Skeletal muscle satellite cell (primary cell): ENCODE measurements around the gene ACTL6B.
A peak's percentile ranks its signal among the peaks of the same experiment; 100 is the strongest.

Experiments
- H3K27me3 ChIP-seq: 2 replicates; pipeline ENCODE4 v1.7.0; 2013; ENCODE audit warnings: low read length; ENCODE audit not compliant: control insufficient read depth, insufficient read depth
- H3K36me3 ChIP-seq: 2 replicates; pipeline ENCODE4 v1.7.0; 2013; ENCODE audit warnings: mild to moderate bottlenecking, control low read depth, low read length; ENCODE audit not compliant: insufficient read depth
- H3K4me1 ChIP-seq: 2 replicates; pipeline ENCODE4 v1.7.0; 2013; ENCODE audit warnings: low read length; ENCODE audit not compliant: control insufficient read depth, insufficient read depth
- H3K4me2 ChIP-seq: 2 replicates; pipeline ENCODE4 v1.7.0; 2013; ENCODE audit warnings: mild to moderate bottlenecking, low read length
- H3K4me3 ChIP-seq: 2 replicates; pipeline ENCODE4 v1.7.0; 2013; ENCODE audit warnings: low read length
- H3K9ac ChIP-seq: 2 replicates; pipeline ENCODE4 v1.7.0; 2013; ENCODE audit warnings: mild to moderate bottlenecking, low read depth, low read length, moderate library complexity
- H3K9me3 ChIP-seq: replicated peaks from 2 replicates; pipeline ENCODE4 v1.7.0; 2013; ENCODE audit warnings: mild to moderate bottlenecking, control low read depth, low read length

Gene ACTL6B

DNA sequence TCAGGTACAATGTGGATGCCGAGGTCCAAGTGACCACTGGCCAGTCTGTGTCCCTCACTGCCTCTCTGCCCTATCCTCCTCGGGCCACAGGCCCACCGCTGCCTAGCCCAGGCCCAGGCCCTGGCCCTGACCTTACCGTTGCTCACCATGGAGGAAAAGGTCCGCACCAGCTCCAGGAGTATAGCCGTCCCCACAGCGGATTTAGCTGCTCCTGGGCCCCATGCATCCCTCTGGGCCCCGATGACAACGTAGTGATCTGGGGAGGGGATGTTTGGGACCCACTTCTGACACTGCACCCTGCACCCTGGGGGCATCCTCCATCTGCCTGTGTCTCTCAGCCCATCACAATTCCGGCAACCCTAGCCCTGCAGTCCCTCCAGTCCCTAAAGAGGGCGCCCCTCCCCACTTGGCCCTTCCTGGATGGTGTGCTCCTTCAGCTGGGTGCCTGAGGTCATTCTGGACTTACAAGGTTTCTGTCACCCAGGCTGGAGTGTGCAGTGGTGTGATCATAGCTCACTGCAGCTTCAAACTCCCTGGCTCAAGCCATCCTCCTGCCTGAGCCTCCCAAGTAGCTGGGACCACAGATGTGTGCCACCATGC lies 27.0 kb downstream of the ACTL6B start:
- no peaks in the 10 kb centered on the region for H3K9me3 ChIP-seq
- peaks cover 14% of the 10 kb centered on the region for H3K4me1 ChIP-seq
- no peaks in the 10 kb centered on the region for H3K36me3 ChIP-seq
- H3K4me3 ChIP-seq = no peak overlapping the region
- no peak overlapping the region for H3K4me2 ChIP-seq
- H3K27me3 ChIP-seq = peaks cover 14% of the 10 kb centered on the region
- no peak overlapping the region for H3K9ac ChIP-seq

DNA sequence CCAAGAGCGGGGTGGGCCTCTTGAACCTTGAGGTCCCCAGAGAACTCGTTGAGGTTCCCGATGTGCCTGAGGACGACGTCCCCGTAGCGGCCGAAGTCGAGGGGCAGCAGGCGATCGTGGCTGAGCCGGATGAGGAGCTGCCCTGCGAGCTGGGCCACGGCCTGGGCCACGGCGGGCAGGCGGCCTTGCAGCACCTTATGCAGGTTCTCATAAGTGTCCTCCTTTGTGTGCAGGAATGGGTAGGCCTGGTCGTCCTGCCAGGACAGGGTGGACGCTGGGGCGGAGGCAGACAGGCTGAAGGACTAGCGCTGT lies 29.1 kb downstream of the ACTL6B start:
- H3K4me3 ChIP-seq = no peak overlapping the region
- H3K9me3 ChIP-seq = no peaks in the 10 kb centered on the region
- H3K4me2 ChIP-seq = peak overlapping the region; percentile 81
- no peaks in the 10 kb centered on the region for H3K27me3 ChIP-seq
- peaks cover 4% of the 10 kb centered on the region for H3K4me1 ChIP-seq
- H3K36me3 ChIP-seq = no peaks in the 10 kb centered on the region
- H3K9ac ChIP-seq = no peak overlapping the region

DNA sequence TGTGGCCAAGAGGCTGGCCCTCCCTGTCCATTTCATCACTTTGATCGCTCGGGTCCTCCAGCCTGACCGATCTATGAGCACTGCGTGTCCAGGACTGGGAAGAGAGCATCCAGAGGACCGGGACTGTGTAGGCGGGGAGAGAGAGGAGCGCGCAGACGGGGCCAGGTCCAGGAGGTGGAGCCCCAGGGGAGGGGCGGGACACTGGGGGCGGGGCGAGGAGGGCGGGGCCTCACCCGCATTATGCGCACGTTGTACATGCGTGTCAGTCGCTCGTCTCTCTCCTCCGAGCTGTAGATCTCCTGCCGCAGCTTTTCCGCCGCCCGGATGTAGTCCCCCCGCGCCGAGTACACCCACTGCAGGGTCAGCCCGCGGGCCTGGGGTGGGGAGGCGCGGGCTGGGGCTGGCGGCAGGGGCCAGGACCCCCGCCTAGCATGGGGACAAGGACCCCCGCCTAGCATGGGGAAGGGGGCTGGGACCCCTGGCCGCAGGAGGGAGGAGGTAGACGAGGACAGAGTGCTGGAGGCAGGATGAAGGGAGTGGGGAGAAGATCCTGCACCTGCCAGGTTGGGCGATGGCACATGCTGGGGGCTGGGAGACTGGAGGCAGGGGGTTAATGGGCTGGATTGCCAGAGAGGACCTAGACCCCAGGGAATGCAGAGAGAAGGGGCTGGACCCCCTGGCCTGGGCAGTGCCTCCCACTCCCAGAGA lies 29.6 kb downstream of the ACTL6B start:
- H3K4me1 ChIP-seq = peaks cover 4% of the 10 kb centered on the region
- H3K4me3 ChIP-seq = peak overlapping the region; percentile 62
- no peaks in the 10 kb centered on the region for H3K36me3 ChIP-seq
- H3K27me3 ChIP-seq = no peaks in the 10 kb centered on the region
- H3K4me2 ChIP-seq = peak overlapping the region; percentile 81
- H3K9ac ChIP-seq = peak overlapping the region; percentile 9
- no peaks in the 10 kb centered on the region for H3K9me3 ChIP-seq

DNA sequence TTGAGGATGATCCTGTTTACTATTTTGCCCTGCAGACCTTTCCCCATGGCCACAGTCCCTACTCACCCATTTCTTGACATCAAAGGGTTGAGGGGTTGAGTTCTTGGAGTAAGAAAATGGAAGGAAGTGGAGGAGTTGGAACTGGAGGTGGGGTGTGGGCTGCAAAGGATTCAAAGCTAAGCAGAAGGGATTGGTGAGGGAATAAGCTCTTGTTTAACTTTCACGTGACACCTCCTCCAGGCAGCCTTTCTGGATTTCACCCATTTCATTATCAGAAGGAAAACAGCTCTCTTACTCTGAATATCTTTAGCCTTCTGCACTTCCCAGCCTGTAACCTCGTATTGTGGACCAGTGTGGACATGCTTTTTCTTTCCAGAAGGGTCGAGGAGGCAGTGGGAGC lies 30.2 kb downstream of the ACTL6B start:
- Histone ChIP-seq H3K9ac (no peak overlapping the region), H3K36me3 (no peaks in the 10 kb centered on the region), H3K4me1 (peaks cover 4% of the 10 kb centered on the region), H3K4me3 (peak overlapping the region; percentile 62), H3K27me3 (no peaks in the 10 kb centered on the region), H3K4me2 (peak overlapping the region; percentile 81), H3K9me3 (no peaks in the 10 kb centered on the region)

DNA sequence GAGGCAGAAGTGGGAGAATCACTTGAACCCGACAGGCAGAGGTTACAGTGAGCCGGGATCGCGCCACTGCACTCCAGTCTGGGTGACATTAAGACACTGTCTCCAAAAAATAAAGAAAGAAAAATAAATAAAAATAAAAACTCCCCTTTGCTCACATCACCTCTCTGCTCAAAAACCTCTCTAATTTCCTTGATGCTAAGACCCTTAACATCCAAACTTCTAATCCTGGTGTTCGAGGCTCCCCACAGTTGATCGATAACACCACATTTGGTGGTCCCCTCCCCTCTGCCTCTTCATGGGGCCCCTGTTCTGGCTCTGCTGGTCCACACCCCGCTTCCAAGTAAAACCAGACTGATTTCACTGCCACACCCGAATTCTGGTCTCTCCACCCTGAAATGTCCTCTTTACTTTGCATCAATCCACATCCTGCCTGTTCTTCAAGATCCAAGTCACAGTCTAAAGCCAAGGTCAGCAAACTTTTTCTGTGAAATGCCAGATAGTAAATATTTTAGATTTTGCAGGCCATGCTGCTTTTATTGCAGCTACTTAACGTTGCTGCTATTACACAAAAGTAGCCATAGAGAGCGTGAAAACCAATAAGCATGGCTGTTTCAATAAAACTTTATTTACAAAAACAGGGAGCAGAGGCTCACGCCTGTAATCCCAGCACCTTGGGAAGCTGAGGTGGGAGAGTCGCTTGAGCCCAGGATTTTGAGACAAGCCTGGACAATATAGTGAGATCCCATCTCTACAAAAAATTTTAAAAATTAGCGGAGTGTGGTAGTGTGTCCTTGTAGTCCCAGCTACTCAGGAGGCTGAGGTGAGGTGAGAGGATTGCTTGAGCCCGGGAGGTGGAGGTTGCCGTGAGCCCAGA lies 32.1 kb downstream of the ACTL6B start:
- H3K27me3 ChIP-seq = no peaks in the 10 kb centered on the region
- H3K4me1 ChIP-seq = peaks cover 4% of the 10 kb centered on the region
- no peak overlapping the region for H3K4me3 ChIP-seq
- H3K9me3 ChIP-seq = no peaks in the 10 kb centered on the region
- H3K4me2 ChIP-seq = no peak overlapping the region
- H3K9ac ChIP-seq = no peak overlapping the region
- no peaks in the 10 kb centered on the region for H3K36me3 ChIP-seq

DNA sequence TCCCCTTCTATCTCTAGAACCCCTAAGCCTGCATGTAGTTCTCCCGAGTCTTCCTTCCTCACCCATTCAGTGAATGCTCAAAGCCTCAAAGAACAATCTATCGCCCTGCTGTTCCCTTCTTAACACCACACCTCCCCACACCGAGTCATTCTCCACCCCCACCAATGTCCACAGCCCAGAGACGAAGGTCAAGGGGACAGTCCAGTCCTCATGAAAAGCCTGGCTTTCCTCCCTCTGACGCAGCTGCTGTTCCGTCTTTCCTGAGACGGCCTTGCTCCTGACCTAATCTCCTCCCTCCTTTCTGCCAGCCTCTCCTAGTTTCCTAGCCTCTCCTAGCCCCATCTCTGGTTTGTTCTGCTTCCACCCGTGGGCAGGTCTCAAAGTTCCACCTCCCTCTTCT lies 34.7 kb downstream of the ACTL6B start:
- H3K9ac ChIP-seq = no peak overlapping the region
- H3K36me3 ChIP-seq = no peaks in the 10 kb centered on the region
- no peak overlapping the region for H3K4me2 ChIP-seq
- no peaks in the 10 kb centered on the region for H3K27me3 ChIP-seq
- H3K4me1 ChIP-seq = peaks cover 4% of the 10 kb centered on the region
- H3K9me3 ChIP-seq = no peaks in the 10 kb centered on the region
- no peak overlapping the region for H3K4me3 ChIP-seq

DNA sequence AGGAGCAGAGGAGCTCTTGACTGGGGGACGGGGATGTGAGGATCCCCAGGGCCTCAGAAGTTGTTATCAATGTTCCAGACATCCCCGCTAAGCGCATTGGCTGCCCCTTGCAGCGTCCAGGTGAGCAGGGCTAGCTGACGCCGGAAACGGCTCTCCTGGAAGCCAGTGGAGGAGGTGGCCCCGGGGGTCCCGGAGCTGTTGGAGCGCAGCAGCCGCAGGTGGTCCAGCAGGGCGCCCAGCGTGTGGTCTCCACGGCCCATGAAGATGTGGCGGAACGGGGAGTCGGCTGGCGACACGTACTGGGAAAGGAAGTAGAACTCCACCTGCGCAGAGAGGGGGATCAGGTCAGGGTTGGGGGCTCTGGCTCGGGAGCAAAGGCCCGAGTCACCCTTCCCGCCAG lies 35.4 kb downstream of the ACTL6B start:
- no peaks in the 10 kb centered on the region for H3K9me3 ChIP-seq
- no peak overlapping the region for H3K4me3 ChIP-seq
- no peaks in the 10 kb centered on the region for H3K36me3 ChIP-seq
- no peak overlapping the region for H3K9ac ChIP-seq
- no peak overlapping the region for H3K4me2 ChIP-seq
- H3K27me3 ChIP-seq = no peaks in the 10 kb centered on the region
- no peaks in the 10 kb centered on the region for H3K4me1 ChIP-seq

DNA sequence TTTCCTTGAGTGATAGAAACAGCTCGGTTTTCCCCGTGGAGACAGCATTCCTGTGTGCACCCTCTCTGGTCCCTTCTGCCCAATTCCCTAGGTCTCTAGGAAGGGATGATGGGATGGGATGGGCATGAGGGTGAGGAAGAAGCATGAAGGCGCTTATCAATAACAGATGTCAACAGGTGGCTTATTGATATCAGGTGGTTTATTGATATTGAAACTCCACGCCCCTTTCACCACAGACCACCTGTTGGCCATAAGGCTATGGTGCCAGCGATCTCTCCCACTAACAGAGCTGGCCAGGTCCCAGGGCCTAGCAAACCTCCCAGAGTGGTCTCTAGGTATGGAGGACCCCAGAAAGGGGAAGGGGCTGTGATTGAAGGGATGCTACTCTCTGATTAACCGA lies 36.0 kb downstream of the ACTL6B start:
- H3K27me3 ChIP-seq = no peaks in the 10 kb centered on the region
- no peak overlapping the region for H3K4me2 ChIP-seq
- H3K9me3 ChIP-seq = no peaks in the 10 kb centered on the region
- no peaks in the 10 kb centered on the region for H3K36me3 ChIP-seq
- H3K4me1 ChIP-seq = no peaks in the 10 kb centered on the region
- H3K9ac ChIP-seq = no peak overlapping the region
- no peak overlapping the region for H3K4me3 ChIP-seq

DNA sequence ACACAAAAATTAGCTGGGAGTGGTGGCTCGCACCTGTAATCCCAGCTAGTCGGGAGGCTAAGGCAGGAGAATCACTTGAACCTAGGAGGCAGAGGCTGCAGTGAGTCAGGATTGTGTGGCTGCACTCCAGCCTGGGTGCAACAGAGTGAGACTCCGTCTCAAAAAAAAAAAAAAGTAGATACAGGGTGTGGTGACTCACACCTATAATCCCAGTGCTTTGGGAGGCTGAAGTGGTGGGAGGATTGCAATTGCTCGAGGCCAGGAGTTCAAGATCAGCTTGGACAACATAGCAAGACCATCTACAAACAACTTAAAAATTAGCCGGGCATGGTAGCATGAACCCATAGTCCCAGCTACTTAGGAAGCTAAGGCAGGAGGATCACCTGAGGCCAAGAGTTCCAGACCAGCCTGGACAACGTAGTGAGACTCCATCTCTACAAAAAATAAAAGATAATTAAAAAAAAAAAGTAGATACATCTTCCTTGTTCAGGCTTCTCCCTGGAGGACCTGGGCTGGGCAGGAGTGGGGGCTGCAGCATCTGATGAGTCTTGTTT lies 41.9 kb downstream of the ACTL6B start:
- Histone ChIP-seq H3K9ac (no peak overlapping the region), H3K4me3 (no peak overlapping the region), H3K36me3 (no peaks in the 10 kb centered on the region), H3K4me2 (no peak overlapping the region), H3K9me3 (no peaks in the 10 kb centered on the region), H3K4me1 (peaks cover 10% of the 10 kb centered on the region), H3K27me3 (no peaks in the 10 kb centered on the region)

DNA sequence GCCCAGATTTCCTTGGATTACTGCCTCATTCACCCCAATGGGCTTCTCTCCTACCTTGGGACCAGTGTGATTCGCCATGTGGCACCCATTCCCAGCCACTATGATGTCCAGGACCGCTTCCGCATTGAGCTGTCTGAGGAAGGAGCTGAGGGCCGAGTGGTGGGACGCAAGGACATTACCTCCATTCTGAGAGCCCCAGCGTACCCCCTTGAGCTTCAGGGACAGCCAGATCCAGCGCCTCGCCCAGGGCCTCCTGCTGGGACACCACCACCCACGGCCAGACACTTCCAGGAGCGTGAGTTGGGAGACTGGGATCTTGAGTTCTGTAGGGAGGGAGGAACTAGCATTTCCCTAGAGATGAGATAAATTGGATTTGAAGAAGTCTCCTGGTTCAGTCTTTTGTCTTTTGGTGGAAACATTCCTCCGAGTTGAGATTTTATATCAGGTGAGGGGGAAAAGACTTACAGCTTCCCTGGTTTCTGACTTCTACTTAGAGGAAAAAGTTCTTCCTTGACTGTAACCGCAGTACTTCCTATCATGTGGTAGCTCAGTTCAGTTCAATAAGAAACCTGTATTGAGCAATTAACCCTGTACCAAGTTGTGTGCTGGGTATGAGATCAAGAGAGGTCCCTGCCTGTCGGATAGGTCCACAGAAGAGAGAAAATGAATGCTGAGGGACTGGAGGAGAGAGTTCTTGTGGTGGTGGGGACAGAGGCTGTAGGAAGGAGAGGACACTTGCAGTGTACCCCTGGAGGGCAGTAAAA lies 42.7 kb downstream of the ACTL6B start:
- H3K27me3 ChIP-seq = no peaks in the 10 kb centered on the region
- H3K36me3 ChIP-seq = no peaks in the 10 kb centered on the region
- H3K4me1 ChIP-seq = peaks cover 10% of the 10 kb centered on the region
- H3K9ac ChIP-seq = no peak overlapping the region
- no peaks in the 10 kb centered on the region for H3K9me3 ChIP-seq
- H3K4me3 ChIP-seq = peak overlapping the region; percentile 75
- H3K4me2 ChIP-seq = peak overlapping the region; percentile 78
